Ishikawa (cell line): ENCODE measurements around the gene ZRANB3.

ENCODE experiments used
- CEBPB ChIP-seq: IDR thresholded peaks from 2 replicates; pipeline ENCODE4 v1.6.1; 2012
- EGR1 ChIP-seq: IDR thresholded peaks from 2 replicates; pipeline ENCODE4 v1.6.1; 2012
- EP300 ChIP-seq: IDR thresholded peaks from 2 replicates; pipeline ENCODE4 v1.6.1; 2012; ENCODE audit warnings: borderline replicate concordance
- FOXM1 ChIP-seq: IDR thresholded peaks from 2 replicates; pipeline ENCODE4 v1.6.1; 2012; ENCODE audit warnings: low read depth, borderline replicate concordance
- MAX ChIP-seq: IDR thresholded peaks from 2 replicates; pipeline ENCODE4 v1.6.1; 2012
- RAD21 ChIP-seq: IDR thresholded peaks from 2 replicates; pipeline ENCODE4 v1.6.1; 2012; ENCODE audit warnings: low read depth
- REST ChIP-seq: IDR thresholded peaks from 2 replicates; pipeline ENCODE4 v1.6.1; 2012; ENCODE audit warnings: low read depth, mild to moderate bottlenecking
- YY1 ChIP-seq: IDR thresholded peaks from 2 replicates; pipeline ENCODE4 v1.6.1; 2012; ENCODE audit warnings: low read depth

- TF ChIP-seq REST = no peak
- TF ChIP-seq YY1 = no peak
- no peak for TF ChIP-seq FOXM1
- no peak for TF ChIP-seq EP300
- TF ChIP-seq EGR1 = no peak
- no peak for TF ChIP-seq RAD21
- no peak for TF ChIP-seq CEBPB
- no peak for TF ChIP-seq MAX
Observed at GRCh38 chr2:135174810-135175093, 356.3 kb downstream of the ZRANB3 start.
